ENCODE data around the gene PTX4. TPM values are rescaled to one million over a fixed set of nuclear protein-coding genes. Genes with fewer than 3 reads are reported as not detected.

The PTX4 gene
- total and polyA plus RNA-seq, 9 of the 15 experiments (the other 6 are each of a cell fraction or from before 2014, with no cell fraction given), result 0.11 TPM; not detected in 8

DNA sequence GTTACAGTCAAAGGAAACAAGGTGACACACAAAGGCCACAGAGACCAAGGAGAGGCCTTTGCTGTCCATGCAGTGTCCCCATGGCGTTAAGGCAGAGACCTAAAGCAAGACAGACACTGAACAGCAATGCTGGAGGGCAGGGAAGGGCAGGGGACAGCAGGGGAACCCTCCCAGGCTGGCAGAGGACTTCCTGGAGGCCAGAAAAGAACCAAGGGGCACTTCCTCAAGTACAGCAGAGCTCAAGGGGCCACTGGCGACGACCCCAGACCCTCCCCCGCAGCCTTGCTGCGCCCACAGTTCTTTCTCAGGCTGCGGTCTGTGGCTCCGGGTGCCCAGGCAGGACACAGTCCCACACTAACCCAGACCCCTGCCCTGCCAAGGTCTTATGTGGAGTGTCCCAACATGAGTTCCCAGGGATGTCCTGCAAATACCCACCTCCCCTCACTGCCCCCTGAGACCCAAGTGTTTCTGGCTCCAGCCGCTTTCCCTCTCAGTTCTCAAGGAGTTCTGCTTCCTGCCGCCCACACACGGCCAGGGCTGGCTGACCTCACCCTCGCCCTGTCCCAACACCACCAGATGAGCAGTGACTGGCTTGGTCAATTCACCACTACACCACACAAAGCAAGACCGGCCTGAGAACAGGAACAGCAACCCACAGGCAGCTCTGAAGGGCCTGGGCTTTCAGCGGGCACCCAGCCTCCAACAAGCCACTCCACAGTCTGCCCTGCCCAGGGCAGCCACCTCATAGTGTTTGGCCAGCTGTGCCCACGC lies 18.1 kb downstream of the PTX4 start:
- POLR2A ChIA-PET, result interaction anchor here (0.7 to 1.4 kb wide), 4 partner anchors 8 to 22 kb away, joined by 3 to 9 read pairs (median 4); no protein-coding TSS in a partner anchor
- Histone ChIP-seq H2AFZ (ENCODE audit: low read depth, low read length) (no peak overlapping the region), H3K27ac (ENCODE audit: extremely low read depth, low read depth, low read length) (peak overlapping the region; percentile 70), H3K36me3 (ENCODE audit: control insufficient read depth, insufficient read depth, low read length) (peaks cover 10% of the 10 kb centered on the region; the same call in 1 of the 3 replicates), H4K20me1 (replicated peaks; ENCODE audit: control insufficient read depth, insufficient read depth, low read length) (peaks cover 10% of the 10 kb centered on the region), H3K9ac (ENCODE audit: insufficient read depth in 1 of 2, low read depth in 2 of 2, low read length in 2 of 2) (peak overlapping the region; percentile 60 to 90), H3K4me2 (ENCODE audit: insufficient read depth, low read length) (peak overlapping the region; percentile 47), H3K9me3 (replicated peaks; ENCODE audit: control insufficient read depth, insufficient read depth, low read depth, low read length) (no peaks in the 10 kb centered on the region), H3K4me3 (no peak overlapping the region; the same call in 1 of the 2 replicates), H3K4me1 (replicated peaks in 1 of 2; ENCODE audit: control insufficient read depth in 2 of 2, insufficient read depth in 2 of 2, low read length in 2 of 2) (peaks cover 35 to 72% of the 10 kb centered on the region in 2 experiments; a peak in 4 of 5 replicates), H3K27me3 (ENCODE audit: control insufficient read depth in 2 of 2, insufficient read depth in 2 of 2, low read length in 2 of 2) (no peaks in the 10 kb centered on the region), H3K9me1 (ENCODE audit: control insufficient read depth, insufficient read depth, low read length) (peaks cover 6% of the 10 kb centered on the region), H3K79me2 (ENCODE audit: control insufficient read depth, insufficient read depth, low read length) (peaks cover 86% of the 10 kb centered on the region)
- BruUV-seq (replicated peaks), result no TSS peak
- CTCF ChIA-PET (ENCODE audit: low intra/inter-chr PET ratio), result interaction anchor here (0.6 kb wide), 1 partner anchor 42 kb away, joined by 3 read pairs; no protein-coding TSS in a partner anchor
- in situ Hi-C loops (cut with MboI) (no loop called here), intact Hi-C loops (cut with micrococcal nuclease) (no loop called here)
- ATAC-seq, result 0 out of 3 replicates have a peak, but pooled peaks have one; percentile 4
- FAIRE-seq, result peak; percentile 82
- WGBS (ENCODE audit: insufficient coverage, low coverage, missing lambda C conversion rate), result 58% methylated on average over 14 of the region's 14 CpGs
- DNase-seq (ENCODE audit: extremely low read depth in 1 of 4, low spot score in 3 of 4), result peak; percentile 40 to 68 (median 44)
- TF ChIP-seq ETV5 (CRISPR knock-in tag; IDR thresholded peaks at IDR 0.05; ENCODE audit: low read depth) (no peak), SPI1 (IDR thresholded peaks at IDR 0.05; ENCODE audit: borderline replicate concordance, low read depth, low read length) (0 out of 2 replicates have a peak, but pooled peaks have one; percentile 25), ZKSCAN1 (IDR thresholded peaks at IDR 0.05; ENCODE audit: low read depth, low read length) (no peak), RBM17 (IDR thresholded peaks at IDR 0.05; ENCODE audit: borderline replicate concordance, low read depth, low read length) (no peak), ZBTB7A (IDR thresholded peaks at IDR 0.05; ENCODE audit: borderline replicate concordance, control insufficient read depth, low read depth, low read length) (0 out of 2 replicates have a peak, but pooled peaks have one; percentile 16), SREBF2 (CRISPR knock-in tag; IDR thresholded peaks at IDR 0.05) (no peak), ZNF239 (CRISPR knock-in tag; IDR thresholded peaks at IDR 0.05) (no peak), ZNF778 (CRISPR knock-in tag; IDR thresholded peaks at IDR 0.05) (no peak), MTA1 (IDR thresholded peaks at IDR 0.05; ENCODE audit: borderline replicate concordance) (no peak), HOXB6 (CRISPR knock-in tag; IDR thresholded peaks at IDR 0.05; ENCODE audit: borderline replicate concordance) (no peak), SNRNP70 (optimal IDR thresholded peaks at IDR 0.05; ENCODE audit: low read depth, low read length) (no peak), SIN3B (IDR thresholded peaks at IDR 0.05; ENCODE audit: low read depth) (no peak), POLR2G (IDR thresholded peaks at IDR 0.05; ENCODE audit: low read depth, low read length) (peak; percentile 32), ZNF311 (CRISPR knock-in tag; IDR thresholded peaks at IDR 0.05) (no peak), RAD51 (IDR thresholded peaks at IDR 0.05; ENCODE audit: borderline replicate concordance, low read depth) (no peak), RBFOX2 (IDR thresholded peaks at IDR 0.05; ENCODE audit: low read depth, low read length) (peak; percentile 58), CREB1 (IDR thresholded peaks at IDR 0.05) (no peak), CREB1 (CRISPR knock-in tag; IDR thresholded peaks at IDR 0.05) (no peak), ARNT (IDR thresholded peaks at IDR 0.05) (no peak), ZNF175 (CRISPR knock-in tag; IDR thresholded peaks at IDR 0.05; ENCODE audit: low read depth) (no peak)
- TF ChIP-seq, protein P1, sequence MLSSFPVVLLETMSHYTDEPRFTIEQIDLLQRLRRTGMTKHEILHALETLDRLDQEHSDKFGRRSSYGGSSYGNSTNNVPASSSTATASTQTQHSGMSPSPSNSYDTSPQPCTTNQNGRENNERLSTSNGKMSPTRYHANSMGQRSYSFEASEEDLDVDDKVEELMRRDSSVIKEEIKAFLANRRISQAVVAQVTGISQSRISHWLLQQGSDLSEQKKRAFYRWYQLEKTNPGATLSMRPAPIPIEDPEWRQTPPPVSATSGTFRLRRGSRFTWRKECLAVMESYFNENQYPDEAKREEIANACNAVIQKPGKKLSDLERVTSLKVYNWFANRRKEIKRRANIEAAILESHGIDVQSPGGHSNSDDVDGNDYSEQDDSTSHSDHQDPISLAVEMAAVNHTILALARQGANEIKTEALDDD (IDR thresholded peaks at IDR 0.05), result no peak
- TF ChIP-seq, protein P2, sequence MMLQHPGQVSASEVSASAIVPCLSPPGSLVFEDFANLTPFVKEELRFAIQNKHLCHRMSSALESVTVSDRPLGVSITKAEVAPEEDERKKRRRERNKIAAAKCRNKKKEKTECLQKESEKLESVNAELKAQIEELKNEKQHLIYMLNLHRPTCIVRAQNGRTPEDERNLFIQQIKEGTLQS (IDR thresholded peaks at IDR 0.05), result peak; percentile 57
- TF ChIP-seq, protein P2 (CRISPR knock-in tag; conservative IDR thresholded peaks at IDR 0.05), result no peak
